ENCODE results near the gene DSCAM.

DNA sequence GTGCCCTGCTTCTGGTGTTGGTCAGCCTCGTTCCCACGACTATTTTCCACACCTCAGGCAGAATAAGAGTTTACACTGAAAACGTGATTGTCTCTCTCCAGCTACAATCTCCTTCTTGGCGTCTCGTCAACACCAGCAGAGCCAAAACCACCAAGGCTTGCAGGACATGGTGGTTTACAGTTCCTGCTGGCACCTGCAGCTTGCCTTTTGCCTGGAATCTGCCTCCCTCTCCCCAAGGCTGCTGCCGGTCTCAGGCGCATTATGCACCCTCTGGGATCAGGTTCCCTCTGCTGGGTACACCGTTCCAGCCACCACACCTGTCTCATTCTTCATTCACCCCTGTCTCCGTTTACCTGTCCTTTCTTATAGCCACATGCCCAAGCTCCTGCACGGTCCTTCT, 315.9 kb downstream of the DSCAM start:
- TF ChIP-seq POLR2AphosphoS5 (IDR thresholded peaks at IDR 0.05) (no peak), POLR2A (IDR thresholded peaks at IDR 0.05) (no peak)
- TF ChIP-seq, protein P1, sequence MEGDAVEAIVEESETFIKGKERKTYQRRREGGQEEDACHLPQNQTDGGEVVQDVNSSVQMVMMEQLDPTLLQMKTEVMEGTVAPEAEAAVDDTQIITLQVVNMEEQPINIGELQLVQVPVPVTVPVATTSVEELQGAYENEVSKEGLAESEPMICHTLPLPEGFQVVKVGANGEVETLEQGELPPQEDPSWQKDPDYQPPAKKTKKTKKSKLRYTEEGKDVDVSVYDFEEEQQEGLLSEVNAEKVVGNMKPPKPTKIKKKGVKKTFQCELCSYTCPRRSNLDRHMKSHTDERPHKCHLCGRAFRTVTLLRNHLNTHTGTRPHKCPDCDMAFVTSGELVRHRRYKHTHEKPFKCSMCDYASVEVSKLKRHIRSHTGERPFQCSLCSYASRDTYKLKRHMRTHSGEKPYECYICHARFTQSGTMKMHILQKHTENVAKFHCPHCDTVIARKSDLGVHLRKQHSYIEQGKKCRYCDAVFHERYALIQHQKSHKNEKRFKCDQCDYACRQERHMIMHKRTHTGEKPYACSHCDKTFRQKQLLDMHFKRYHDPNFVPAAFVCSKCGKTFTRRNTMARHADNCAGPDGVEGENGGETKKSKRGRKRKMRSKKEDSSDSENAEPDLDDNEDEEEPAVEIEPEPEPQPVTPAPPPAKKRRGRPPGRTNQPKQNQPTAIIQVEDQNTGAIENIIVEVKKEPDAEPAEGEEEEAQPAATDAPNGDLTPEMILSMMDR (IDR thresholded peaks at IDR 0.05), result no peak
